8988T (cell line): Measurements from ENCODE around the gene CALML4.
"Not testable (repeated sequence)": the region's sequence is repeated elsewhere in the genome, so short reads cannot be mapped to it uniquely, and the experiment has no call there.

Experiments
- DNase-seq: peaks from one replicate; pipeline ENCODE4 v3.0.0; 2011

CALML4 gene

GRCh38 chr15:68188647-68189046 is 16.5 kb downstream of the CALML4 start:
- no peak for DNase-seq

GRCh38 chr15:68187559-68187958 is 17.6 kb downstream of the CALML4 start:
- no peak for DNase-seq

DNA sequence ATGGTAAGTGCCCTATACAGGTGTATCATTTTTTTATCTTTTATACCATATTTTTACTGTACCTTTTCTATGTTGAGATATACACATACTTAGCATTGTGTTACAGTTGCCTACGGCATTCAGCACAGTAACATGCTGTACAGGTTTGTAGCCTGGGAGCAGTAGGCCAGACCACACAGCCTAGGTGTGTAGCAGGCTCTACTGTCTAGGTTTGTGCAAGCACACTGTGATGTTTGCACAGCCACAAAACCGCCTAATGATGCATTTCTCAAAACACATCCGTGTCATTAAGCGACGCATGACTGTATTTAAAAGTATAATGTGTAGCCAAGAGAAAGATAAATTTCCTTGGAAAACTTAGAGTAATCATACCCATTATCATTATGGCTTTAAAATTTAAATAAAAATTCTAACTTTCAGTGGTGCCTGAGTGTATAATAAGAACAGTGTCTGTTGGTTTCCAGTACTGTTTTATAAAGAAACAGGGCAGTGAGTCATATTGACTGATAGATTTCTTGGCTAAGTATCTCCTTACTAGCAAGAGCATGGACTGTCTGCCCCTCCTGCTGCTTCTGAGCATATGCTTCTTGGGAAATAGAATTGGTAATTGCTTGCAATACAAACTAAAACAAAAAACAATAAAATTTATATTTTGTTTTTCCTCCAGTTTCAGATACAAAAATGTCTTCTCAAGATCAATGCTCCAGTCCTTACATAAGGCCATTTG is 18.3 kb downstream of the CALML4 start:
- DNase-seq = no peak

DNA sequence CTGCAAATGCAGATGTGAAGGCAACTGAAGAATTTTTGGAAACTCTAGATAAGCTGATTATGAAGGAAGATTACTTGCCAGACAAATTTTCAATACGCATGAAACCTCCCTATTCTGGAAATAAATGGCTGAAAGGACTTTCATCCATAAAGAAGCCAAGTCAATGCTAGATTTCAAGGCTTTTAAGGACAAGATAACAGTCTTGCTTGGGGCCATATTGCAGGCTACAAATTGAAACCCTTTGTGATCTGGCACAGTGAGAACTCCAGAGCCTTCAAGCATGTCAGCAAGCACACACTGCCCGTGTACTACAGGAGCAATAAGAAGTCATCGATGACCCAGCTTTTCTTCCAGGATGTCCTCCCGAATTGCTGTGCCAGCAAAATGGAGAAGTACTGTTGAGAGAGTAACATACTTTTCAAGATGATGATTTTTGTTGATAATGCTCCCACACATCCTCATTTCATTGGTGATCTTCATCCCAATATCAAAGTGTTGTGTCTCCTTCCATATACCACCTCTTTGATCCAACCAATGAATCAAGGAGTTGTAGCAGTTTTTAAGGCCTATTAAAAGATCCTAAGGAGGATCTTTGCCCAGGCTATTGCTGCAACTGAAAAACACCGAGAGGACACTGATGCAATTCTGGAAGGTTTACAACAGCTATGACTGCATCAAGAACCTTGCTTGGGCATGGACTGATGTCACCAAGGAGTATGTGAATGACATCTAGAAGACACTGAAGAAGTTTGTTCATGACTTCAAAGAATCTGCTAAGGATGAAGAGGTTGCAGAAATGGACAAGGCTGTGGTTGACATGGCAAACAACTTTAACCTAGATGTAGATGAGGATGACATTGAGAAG is 20.3 kb downstream of the CALML4 start:
- no peak for DNase-seq

- DNase-seq = no peak
These were observed 21.4 kb downstream of the CALML4 start for GRCh38 chr15:68183616-68184315.

GRCh38 chr15:68177742-68178141 is 27.4 kb downstream of the CALML4 start:
- DNase-seq = no peak

DNA sequence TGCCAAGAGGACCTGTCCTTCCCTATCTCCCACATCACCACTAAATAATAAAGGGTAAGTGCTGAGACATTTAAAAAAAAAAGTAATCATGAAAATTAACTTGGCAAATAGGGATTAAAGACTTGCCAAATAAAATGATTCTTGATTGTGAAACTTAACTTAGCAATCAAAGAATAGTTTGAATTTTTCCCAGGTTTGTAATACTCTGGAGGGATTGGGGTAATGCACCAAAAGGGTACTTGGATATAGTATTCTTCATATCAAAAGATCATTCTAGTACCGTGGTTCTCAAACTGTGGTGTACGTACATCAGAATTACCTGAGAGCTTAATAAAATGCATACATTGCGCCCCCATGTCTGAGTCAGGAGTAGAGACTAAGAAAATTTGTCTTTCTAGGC is 28.5 kb downstream of the CALML4 start:
- DNase-seq = no peak

DNA sequence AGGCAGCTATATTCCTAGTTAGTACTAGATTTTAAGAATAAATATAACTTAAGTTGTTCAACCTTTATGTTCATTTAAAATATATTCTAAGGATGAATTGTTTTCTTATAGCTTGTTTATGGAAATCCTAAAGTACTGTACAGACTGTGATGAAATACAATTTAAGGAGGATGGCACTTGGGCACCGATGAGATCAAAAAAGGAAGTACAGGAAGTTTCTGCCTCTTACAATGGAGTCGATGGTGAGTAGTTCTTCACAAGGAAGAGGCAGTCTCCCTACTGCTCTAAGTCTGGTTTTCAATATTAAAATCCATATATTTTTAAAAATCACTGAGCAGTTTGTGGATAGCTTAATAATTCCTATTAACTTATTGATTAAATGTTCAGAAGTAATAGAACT is 29.6 kb downstream of the CALML4 start:
- no peak for DNase-seq

GRCh38 chr15:68173119-68173518 is 32.0 kb downstream of the CALML4 start:
- DNase-seq = no peak

DNA sequence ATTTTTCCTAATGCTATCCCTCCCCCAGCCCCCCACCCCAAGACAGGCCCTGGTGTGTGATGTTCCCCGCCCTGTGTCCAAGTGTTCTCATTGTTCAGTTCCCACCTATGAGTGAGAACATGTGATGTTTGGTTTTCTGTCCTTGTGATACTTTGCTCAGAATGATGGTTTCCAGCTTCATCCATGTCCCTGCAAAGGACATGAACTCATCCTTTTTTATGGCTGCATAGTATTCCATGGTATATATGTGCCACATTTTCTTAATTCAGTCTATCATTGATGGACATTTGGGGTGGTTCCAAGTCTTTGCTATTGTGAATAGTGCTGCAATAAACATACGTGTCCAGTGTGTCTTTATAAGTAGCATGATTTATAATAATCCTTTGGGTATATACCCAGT is 33.1 kb downstream of the CALML4 start:
- not testable (repeated sequence) for DNase-seq

- DNase-seq = no peak
These were observed 38.3 kb downstream of the CALML4 start for GRCh38 chr15:68166847-68167246.

- DNase-seq = no peak
These were observed 41.9 kb downstream of the CALML4 start for GRCh38 chr15:68163191-68163590.

- DNase-seq = no peak
These were observed 47.0 kb downstream of the CALML4 start for GRCh38 chr15:68158046-68158628.

DNA sequence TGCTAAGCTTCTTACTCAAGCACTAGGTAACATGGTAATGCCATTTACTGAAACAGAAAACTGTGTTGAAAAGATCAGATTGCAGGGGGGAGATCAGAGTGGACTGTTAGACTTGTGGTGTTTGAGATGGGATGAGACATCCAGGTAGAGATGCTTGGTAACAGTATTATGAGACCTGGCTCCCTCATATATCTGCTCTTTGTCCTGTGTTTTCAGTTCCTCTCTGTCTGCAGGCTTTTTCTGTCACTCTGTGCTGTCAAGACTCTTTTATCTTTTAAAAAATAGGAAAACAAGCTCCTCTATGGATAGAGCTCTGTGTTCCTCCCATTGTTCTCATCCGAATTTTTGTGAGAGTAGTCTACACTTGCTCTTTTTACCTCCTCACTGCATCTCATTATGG is 48.1 kb downstream of the CALML4 start:
- no peak for DNase-seq

DNA sequence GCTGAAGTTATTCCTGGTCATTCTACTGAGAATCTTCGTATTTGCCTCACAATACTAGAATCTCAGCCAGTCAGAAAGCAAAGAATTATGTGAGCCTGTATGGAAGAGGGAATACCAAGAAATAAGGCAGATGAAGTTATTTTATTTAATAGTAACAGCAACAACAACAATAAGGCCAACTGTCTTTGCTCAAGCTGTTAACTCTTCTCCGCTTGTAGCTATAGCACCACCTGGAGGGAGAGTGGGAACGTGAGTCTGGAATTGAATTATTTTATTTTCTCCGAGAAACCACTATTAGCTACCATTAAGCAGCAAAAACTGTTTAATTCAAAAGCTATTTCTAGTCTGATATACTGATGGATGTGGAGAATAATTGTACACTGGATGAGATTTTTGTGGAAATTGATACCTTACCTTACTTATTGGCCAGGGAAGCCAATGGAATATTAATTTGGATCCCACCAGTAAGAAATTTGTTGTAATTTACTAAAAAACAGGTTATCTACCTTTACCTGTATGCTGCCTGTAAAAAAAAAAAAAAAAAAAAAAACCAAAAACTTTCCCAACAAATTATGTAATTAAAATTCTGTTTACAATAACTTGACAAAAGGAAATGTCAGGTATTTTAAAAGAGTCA is 50.1 kb downstream of the CALML4 start:
- DNase-seq = no peak

DNA sequence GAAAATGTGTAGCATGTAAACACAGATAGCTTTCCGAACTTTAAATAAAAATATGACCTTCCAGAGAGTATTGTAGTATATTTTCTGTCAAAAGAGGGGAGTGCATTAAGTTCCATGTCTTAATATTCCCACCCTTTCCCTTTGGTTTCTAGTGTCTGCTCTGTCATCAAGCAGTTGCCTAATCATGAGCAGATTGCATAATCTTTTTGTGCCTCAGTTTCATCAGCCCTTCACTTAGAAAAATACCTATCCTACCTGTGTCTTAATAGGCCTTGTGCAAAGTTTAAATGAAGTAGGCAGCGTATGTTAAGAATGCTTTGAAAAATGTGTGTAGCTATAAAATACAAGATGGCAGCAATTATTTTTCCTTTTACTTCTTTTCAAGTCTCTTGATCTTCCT is 52.8 kb downstream of the CALML4 start:
- DNase-seq = no peak

DNA sequence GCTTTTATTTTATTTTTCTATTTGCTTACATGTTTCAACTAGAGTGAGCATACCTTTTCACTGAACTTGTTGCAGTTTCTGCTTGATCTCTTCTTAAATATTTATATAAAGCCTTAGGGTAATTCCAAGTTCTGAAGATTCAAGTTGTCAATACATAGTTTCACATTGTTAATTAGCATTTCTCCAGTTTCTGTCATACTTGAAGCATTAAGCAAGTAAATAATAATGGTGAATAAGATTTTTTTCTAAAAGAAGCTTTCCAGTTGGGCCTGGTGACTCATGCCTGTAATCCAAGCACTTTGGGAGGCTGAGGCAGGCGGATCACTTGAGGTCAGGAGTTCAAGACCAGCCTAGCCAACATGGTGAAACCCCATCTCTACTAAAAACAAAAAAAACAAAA is 53.9 kb downstream of the CALML4 start:
- DNase-seq = no peak

DNA sequence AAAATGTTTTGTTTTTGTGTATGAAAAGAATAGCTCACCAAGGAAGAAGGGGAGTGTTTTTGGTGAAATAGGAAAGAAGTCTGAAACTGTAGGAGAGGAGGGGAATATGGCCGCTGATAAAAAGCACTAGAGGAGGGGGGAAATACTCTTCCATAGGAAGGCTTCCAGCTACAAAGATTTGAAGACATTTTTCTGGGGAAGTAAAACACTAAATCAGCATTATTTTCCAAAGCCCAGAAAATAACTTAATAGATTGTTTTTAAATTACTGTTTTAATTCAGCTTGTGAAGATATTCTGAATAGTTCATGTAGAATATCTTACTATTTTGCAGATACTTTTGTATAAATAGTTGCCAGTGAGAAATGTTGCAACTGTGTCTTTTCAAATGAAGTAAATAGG is 54.9 kb downstream of the CALML4 start:
- DNase-seq = no peak

DNA sequence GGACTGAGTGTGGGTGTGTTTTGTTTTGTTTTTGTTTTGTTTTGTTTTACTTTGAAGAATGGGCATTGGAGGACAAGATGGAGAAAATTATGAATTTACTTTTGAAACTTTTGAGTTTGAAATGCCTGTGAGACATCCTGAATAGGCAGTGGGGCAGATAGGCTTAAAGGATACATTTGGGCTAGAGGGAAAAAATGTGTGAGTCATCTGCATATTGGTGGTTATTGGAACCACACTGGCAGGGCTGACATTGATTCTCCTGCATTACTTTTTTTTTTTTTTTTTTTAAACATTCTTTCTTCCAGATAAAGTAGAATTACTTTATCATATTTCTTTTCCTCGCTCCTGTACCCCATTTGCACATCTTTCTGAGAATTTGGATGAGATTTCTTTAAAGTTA is 56.1 kb downstream of the CALML4 start:
- no peak for DNase-seq

DNA sequence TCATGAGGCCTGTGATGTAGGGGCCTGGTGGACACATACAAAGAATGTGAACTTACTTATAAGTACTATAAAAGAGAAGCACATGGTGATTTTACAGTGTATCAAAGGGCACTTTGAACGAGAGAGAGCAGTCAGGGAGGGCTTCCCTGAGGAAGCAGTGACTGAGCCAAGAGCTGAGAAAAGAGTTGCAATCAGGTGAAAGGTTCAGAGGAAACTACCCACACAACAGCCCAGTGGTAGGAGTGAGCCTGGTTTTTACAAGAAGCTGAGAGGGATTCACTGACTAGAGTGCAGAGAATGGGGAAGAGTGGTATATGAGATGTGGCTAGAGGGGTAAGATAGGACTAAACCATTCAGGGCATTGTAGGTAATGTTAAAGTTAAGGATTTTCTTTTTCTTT is 57.1 kb downstream of the CALML4 start:
- DNase-seq = no peak

GRCh38 chr15:68145706-68146105 is 59.4 kb downstream of the CALML4 start:
- DNase-seq = no peak

GRCh38 chr15:68143785-68144184 is 61.3 kb downstream of the CALML4 start:
- no peak for DNase-seq

DNA sequence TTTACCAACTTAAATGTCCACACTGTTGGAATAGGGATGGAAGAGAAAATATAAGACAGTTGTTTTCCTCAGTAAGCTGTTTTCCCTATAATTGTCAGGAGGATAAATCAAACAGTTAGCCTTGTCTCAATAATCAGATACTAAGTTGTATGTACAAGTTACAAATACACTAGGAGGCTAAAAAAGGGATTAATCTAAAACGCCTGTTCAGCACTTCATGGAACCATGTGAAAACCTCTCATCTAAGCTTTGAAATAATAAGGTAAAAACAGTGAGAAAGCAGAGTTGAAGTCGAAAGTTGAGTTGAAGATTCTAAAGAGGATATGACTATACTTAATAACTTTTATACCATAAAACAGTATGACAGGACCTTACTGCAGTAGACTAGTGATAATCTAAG is 62.0 kb downstream of the CALML4 start:
- no peak for DNase-seq
